ENCODE measurements around the gene APOL5. TPM values are rescaled to one million over a fixed set of nuclear protein-coding genes. Genes with fewer than 3 reads are reported as not detected.
"Not testable (repeated sequence)": the region's sequence is repeated elsewhere in the genome, so short reads cannot be mapped to it uniquely, and the experiment has no call there.

Gene APOL5
- total RNA-seq, 2 experiments from 2014 or later, result not detected

- DNase-seq (no peak), ATAC-seq (no peak)
- no peaks in the 10 kb centered on the region for H3K36me3 Mint-ChIP-seq (ENCODE audit: low read depth)
- POLR2A ChIA-PET, result no interaction called here
- H3K4me1 Mint-ChIP-seq (ENCODE audit: low read depth), result no peaks in the 10 kb centered on the region
- no peak overlapping the region for H3K4me3 Mint-ChIP-seq
- H3K27me3 Mint-ChIP-seq (ENCODE audit: low read depth), result peaks cover 8% of the 10 kb centered on the region
- CTCF ChIA-PET, result no interaction called here
- no peak overlapping the region for H3K27ac Mint-ChIP-seq
- H3K9me3 Mint-ChIP-seq (ENCODE audit: insufficient read depth), result no peaks in the 10 kb centered on the region
These were observed 16.8 kb downstream of the APOL5 start for GRCh38 chr22:35734517-35734827.

- no peak overlapping the region for H3K4me3 Mint-ChIP-seq
- no peaks in the 10 kb centered on the region for H3K36me3 Mint-ChIP-seq (ENCODE audit: low read depth)
- CTCF ChIA-PET, result no interaction called here
- no peaks in the 10 kb centered on the region for H3K4me1 Mint-ChIP-seq (ENCODE audit: low read depth)
- H3K27me3 Mint-ChIP-seq (ENCODE audit: low read depth), result peaks cover 8% of the 10 kb centered on the region
- H3K9me3 Mint-ChIP-seq (ENCODE audit: insufficient read depth), result no peaks in the 10 kb centered on the region
- no peak for ATAC-seq
- H3K27ac Mint-ChIP-seq, result no peak overlapping the region
- POLR2A ChIA-PET, result no interaction called here
- no peak for DNase-seq
These were observed 17.9 kb downstream of the APOL5 start for GRCh38 chr22:35735542-35735941.

DNA sequence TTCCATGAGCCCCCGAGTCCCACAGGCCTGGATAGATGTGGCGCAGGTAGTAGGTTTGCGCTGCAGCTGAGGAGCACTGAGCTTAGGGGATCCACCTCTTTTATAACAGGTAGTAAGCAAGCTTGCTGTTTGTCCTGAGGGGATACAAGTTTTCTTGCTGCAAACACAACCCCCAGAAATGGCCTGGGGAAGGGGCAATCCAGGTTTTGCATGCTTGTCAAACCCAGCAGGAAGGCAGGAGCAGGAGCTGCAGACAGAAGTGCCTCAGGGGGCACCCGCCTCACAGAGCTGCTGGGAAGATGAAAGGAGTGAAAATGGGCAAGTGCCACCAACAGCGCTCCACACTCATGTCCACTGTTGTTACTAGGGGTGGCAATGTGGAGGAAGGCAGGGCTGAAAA, 18.5 kb downstream of the APOL5 start:
- POLR2A ChIA-PET, result no interaction called here
- Mint-ChIP-seq H3K27me3 (ENCODE audit: low read depth) (peaks cover 7% of the 10 kb centered on the region), H3K4me1 (ENCODE audit: low read depth) (no peaks in the 10 kb centered on the region), H3K9me3 (ENCODE audit: insufficient read depth) (no peaks in the 10 kb centered on the region), H3K4me3 (no peak overlapping the region), H3K36me3 (ENCODE audit: low read depth) (no peaks in the 10 kb centered on the region), H3K27ac (no peak overlapping the region)
- CTCF ChIA-PET, result no interaction called here
- DNase-seq (no peak), ATAC-seq (no peak)

- Mint-ChIP-seq H3K36me3 (ENCODE audit: low read depth) (no peaks in the 10 kb centered on the region), H3K4me3 (no peak overlapping the region), H3K4me1 (ENCODE audit: low read depth) (no peaks in the 10 kb centered on the region), H3K9me3 (ENCODE audit: insufficient read depth) (no peaks in the 10 kb centered on the region), H3K27ac (no peak overlapping the region), H3K27me3 (ENCODE audit: low read depth) (peaks cover 6% of the 10 kb centered on the region)
- POLR2A ChIA-PET, result no interaction called here
- DNase-seq, result no peak
- CTCF ChIA-PET, result no interaction called here
- ATAC-seq, result no peak
These were observed 19.0 kb downstream of the APOL5 start for GRCh38 chr22:35736701-35737100.

- DNase-seq; POLR2A ChIA-PET; H3K9me3 Mint-ChIP-seq (ENCODE audit: insufficient read depth); H3K4me3 Mint-ChIP-seq; CTCF ChIA-PET; H3K27me3 Mint-ChIP-seq (ENCODE audit: low read depth); H3K36me3 Mint-ChIP-seq (ENCODE audit: low read depth); ATAC-seq; H3K4me1 Mint-ChIP-seq (ENCODE audit: low read depth); H3K27ac Mint-ChIP-seq: not testable (repeated sequence)
These were observed 20.2 kb downstream of the APOL5 start for GRCh38 chr22:35737886-35738285.

DNA sequence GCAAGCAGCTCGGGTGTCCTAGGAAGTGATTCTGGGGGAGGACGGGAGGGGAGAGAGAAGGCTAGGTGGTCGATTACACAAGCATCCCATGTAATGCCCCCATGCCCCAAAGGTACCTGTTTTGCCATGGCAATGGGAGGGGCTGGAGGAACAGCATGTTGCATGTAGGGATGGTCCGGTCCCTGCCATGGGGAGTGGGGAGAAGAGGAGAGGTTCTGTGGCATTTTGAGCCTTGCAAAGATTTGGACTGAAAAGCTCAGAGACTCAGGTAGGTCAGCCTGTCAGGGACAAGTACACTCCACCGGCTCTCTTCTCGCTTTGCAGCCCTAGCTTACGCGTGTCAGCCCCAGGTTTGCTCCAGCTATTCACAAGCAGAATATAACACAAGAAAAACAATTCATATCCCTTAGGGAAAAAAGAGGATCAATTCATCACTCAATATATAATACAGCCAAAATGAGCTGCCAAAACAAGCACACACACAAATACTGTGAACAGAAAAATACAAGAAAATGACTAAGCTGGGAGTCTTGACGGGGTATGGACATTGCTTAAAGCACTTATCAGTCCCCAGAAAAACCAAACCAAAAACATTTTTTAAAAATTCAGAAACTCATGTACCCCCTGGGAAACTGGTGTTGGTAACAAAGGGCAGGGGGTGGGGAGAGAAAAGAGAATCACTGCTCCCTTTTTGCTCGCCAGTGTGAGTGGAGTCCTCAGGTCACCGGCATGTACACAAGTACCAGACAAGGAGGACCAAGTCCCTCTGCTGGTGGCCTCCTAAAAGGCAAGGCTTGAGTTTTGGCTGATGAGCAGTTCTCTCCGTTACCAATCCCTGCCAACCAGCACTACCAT, 21.6 kb downstream of the APOL5 start:
- Mint-ChIP-seq H3K4me1 (ENCODE audit: low read depth) (no peaks in the 10 kb centered on the region), H3K27ac (no peak overlapping the region), H3K27me3 (ENCODE audit: low read depth) (peaks cover 6% of the 10 kb centered on the region), H3K36me3 (ENCODE audit: low read depth) (no peaks in the 10 kb centered on the region), H3K9me3 (ENCODE audit: insufficient read depth) (no peaks in the 10 kb centered on the region), H3K4me3 (no peak overlapping the region)
- ATAC-seq (no peak), DNase-seq (no peak)
- POLR2A ChIA-PET, result interaction anchor here (0.6 kb wide), 1 partner anchor 164 kb away, joined by 3 read pairs; no protein-coding TSS in a partner anchor
- CTCF ChIA-PET, result interaction anchor here (1.0 kb wide), 1 partner anchor 112 kb away, joined by 4 read pairs; no protein-coding TSS in a partner anchor

- peaks cover 6% of the 10 kb centered on the region for H3K27me3 Mint-ChIP-seq (ENCODE audit: low read depth)
- DNase-seq (no peak), ATAC-seq (no peak)
- POLR2A ChIA-PET, result no interaction called here
- H3K9me3 Mint-ChIP-seq (ENCODE audit: insufficient read depth), result no peaks in the 10 kb centered on the region
- CTCF ChIA-PET, result interaction anchor here (1.0 to 1.6 kb wide), 2 partner anchors 17 to 113 kb away, joined by 4 read pairs; no protein-coding TSS in a partner anchor
- no peaks in the 10 kb centered on the region for H3K4me1 Mint-ChIP-seq (ENCODE audit: low read depth)
- H3K4me3 Mint-ChIP-seq, result no peak overlapping the region
- H3K27ac Mint-ChIP-seq, result no peak overlapping the region
- no peaks in the 10 kb centered on the region for H3K36me3 Mint-ChIP-seq (ENCODE audit: low read depth)
These were observed 22.3 kb downstream of the APOL5 start for GRCh38 chr22:35739931-35740380.

- ATAC-seq, result no peak
- ChIA-PET CTCF (interaction anchor here (1.6 kb wide), 1 partner anchor 16 kb away, joined by 4 read pairs; no protein-coding TSS in a partner anchor), POLR2A (no interaction called here)
- no peaks in the 10 kb centered on the region for H3K9me3 Mint-ChIP-seq (ENCODE audit: insufficient read depth)
- H3K36me3 Mint-ChIP-seq (ENCODE audit: low read depth), result no peaks in the 10 kb centered on the region
- H3K27me3 Mint-ChIP-seq (ENCODE audit: low read depth), result peaks cover 6% of the 10 kb centered on the region
- no peaks in the 10 kb centered on the region for H3K4me1 Mint-ChIP-seq (ENCODE audit: low read depth)
- H3K4me3 Mint-ChIP-seq, result no peak overlapping the region
- no peak overlapping the region for H3K27ac Mint-ChIP-seq
- no peak for DNase-seq
These were observed 22.9 kb downstream of the APOL5 start for GRCh38 chr22:35740616-35741015.

GRCh38 chr22:35742342-35743100, 24.8 kb downstream of the APOL5 start:
- no peak for DNase-seq
- Mint-ChIP-seq H3K27me3 (ENCODE audit: low read depth) (peaks cover 2% of the 10 kb centered on the region), H3K36me3 (ENCODE audit: low read depth) (no peaks in the 10 kb centered on the region), H3K4me3 (no peak overlapping the region), H3K9me3 (ENCODE audit: insufficient read depth) (no peaks in the 10 kb centered on the region), H3K27ac (no peak overlapping the region), H3K4me1 (ENCODE audit: low read depth) (no peaks in the 10 kb centered on the region)
- CTCF ChIA-PET, result interaction anchor here (1.4 kb wide), 1 partner anchor 323 kb away, joined by 3 read pairs; no protein-coding TSS in a partner anchor
- no peak for ATAC-seq
- POLR2A ChIA-PET, result no interaction called here

GRCh38 chr22:35743326-35743860, 25.7 kb downstream of the APOL5 start:
- no peak for ATAC-seq
- H3K9me3 Mint-ChIP-seq (ENCODE audit: insufficient read depth), result no peaks in the 10 kb centered on the region
- peaks cover 2% of the 10 kb centered on the region for H3K27me3 Mint-ChIP-seq (ENCODE audit: low read depth)
- CTCF ChIA-PET, result no interaction called here
- DNase-seq, result no peak
- H3K36me3 Mint-ChIP-seq (ENCODE audit: low read depth), result no peaks in the 10 kb centered on the region
- POLR2A ChIA-PET, result no interaction called here
- H3K4me1 Mint-ChIP-seq (ENCODE audit: low read depth), result no peaks in the 10 kb centered on the region
- no peak overlapping the region for H3K4me3 Mint-ChIP-seq
- no peak overlapping the region for H3K27ac Mint-ChIP-seq

DNA sequence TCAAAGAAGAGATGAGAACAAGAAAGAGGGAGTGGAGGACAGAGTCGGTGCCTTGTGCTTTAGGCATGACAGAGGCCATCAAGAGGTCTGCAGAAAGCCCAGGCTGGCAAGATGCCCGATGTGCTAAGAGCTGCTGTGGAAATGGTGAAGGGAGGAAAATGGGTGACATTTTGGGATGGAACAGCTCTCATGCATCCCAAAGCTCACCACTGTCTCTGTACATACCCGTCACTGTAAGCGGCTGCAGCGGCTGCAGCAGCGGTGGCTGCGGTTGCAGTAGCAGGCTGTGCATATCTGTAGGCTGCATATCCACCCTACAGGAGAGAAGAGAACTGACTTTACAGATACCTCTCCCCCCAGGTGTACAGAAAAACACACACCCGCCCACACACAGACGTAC, 28.6 kb downstream of the APOL5 start:
- H3K9me3 Mint-ChIP-seq (ENCODE audit: insufficient read depth), result no peaks in the 10 kb centered on the region
- no peaks in the 10 kb centered on the region for H3K36me3 Mint-ChIP-seq (ENCODE audit: low read depth)
- POLR2A ChIA-PET, result no interaction called here
- CTCF ChIA-PET, result no interaction called here
- no peak overlapping the region for H3K27ac Mint-ChIP-seq
- no peaks in the 10 kb centered on the region for H3K27me3 Mint-ChIP-seq (ENCODE audit: low read depth)
- H3K4me3 Mint-ChIP-seq, result no peak overlapping the region
- H3K4me1 Mint-ChIP-seq (ENCODE audit: low read depth), result no peaks in the 10 kb centered on the region
- DNase-seq, result no peak
- ATAC-seq, result no peak
